ENCODE data around the gene PRELID2.
A peak's percentile ranks its signal among the peaks of the same experiment; 100 is the strongest.
"Not testable (repeated sequence)": the region's sequence is repeated elsewhere in the genome, so short reads cannot be mapped to it uniquely, and the experiment has no call there.

The PRELID2 gene

DNA sequence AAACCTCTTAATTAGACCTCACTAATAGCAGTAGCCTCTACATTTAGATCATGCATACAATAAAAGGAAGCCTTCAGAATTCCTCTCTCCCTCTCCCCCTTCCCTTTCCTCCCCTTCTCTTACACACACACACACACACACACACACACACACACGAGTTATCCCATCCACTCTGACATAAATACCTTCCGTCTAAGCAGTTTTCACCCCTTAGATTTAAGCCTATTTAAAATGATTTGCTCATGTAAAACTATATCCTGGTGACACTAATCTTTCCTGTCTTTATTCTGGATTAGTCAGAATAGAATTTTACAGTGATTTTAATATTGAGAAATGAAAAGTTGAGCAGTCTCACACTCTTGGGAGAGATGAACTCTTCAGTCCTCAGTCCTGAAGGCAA lies 35.0 kb downstream of the PRELID2 start:
- H3K4me3 ChIP-seq (ENCODE audit: low read depth, low read length) = no peak overlapping the region
- TF ChIP-seq, protein P1, sequence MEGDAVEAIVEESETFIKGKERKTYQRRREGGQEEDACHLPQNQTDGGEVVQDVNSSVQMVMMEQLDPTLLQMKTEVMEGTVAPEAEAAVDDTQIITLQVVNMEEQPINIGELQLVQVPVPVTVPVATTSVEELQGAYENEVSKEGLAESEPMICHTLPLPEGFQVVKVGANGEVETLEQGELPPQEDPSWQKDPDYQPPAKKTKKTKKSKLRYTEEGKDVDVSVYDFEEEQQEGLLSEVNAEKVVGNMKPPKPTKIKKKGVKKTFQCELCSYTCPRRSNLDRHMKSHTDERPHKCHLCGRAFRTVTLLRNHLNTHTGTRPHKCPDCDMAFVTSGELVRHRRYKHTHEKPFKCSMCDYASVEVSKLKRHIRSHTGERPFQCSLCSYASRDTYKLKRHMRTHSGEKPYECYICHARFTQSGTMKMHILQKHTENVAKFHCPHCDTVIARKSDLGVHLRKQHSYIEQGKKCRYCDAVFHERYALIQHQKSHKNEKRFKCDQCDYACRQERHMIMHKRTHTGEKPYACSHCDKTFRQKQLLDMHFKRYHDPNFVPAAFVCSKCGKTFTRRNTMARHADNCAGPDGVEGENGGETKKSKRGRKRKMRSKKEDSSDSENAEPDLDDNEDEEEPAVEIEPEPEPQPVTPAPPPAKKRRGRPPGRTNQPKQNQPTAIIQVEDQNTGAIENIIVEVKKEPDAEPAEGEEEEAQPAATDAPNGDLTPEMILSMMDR (IDR thresholded peaks at IDR 0.05; ENCODE audit: control insufficient read depth, extremely low read depth, insufficient read depth) = no peak
- no peak for DNase-seq (ENCODE audit: low read depth)

DNA sequence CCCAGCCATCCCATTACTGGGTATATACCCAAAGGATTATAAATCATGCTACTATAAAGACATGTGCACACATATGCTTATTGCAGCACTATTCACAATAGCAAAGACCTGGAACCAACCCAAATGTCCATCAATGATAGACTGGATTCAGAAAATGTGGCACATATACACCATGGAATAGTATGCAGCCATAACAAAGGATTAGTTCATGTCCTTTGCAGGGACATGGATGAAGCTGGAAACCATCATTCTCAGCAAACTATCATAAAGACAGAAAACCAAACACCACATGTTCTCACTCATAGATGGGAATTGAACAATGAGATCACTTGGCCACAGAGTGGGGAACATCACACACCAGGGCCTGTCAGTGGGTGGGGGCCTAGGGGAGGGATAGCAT lies 36.6 kb downstream of the PRELID2 start:
- not testable (repeated sequence) for DNase-seq (ENCODE audit: low read depth); H3K4me3 ChIP-seq (ENCODE audit: low read depth, low read length)

DNA sequence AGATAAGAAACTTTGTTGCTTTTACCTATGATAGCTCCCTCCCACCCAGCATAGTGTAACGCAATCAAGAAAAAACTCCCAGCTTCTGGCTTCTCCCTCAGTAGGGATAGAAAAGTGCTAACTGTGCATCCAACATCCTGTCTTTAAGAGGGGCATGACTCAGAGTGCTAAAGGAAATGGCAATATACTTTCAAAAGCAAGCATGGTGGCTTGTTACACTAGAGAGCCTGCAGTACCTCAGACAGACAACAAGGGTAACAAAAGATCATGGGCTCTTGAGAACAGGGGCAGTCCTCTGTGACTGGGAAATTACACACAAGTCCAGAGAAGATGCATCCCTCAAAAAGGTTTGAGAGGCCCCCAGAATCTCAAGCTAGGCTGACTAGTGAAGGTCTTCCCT lies 37.8 kb downstream of the PRELID2 start:
- DNase-seq (ENCODE audit: low read depth) = no peak
- no peak overlapping the region for H3K4me3 ChIP-seq (ENCODE audit: low read depth, low read length)
- TF ChIP-seq, protein P1 (IDR thresholded peaks at IDR 0.05; ENCODE audit: control insufficient read depth, extremely low read depth, insufficient read depth) = no peak

DNA sequence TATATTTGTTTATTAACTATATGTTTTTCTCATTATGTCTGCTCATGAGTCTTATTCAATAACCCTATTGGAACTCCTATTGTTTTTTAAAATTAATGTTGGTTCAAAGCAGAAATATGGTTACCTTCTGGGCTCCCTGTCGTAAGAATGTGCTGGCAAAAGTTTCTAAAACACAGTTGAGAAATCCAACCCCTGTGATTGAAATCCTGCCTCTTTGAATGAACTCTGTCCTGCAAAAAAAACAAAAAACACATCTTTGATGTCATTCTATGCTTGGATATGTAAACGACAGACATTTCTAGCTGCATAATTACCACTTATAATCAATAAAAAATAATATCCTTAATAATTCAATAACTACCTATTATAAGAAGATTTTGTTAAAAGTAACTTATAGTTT lies 38.8 kb downstream of the PRELID2 start:
- TF ChIP-seq, protein P1 (IDR thresholded peaks at IDR 0.05; ENCODE audit: control insufficient read depth, extremely low read depth, insufficient read depth) = no peak
- no peak overlapping the region for H3K4me3 ChIP-seq (ENCODE audit: low read depth, low read length)
- DNase-seq (ENCODE audit: low read depth) = no peak

DNA sequence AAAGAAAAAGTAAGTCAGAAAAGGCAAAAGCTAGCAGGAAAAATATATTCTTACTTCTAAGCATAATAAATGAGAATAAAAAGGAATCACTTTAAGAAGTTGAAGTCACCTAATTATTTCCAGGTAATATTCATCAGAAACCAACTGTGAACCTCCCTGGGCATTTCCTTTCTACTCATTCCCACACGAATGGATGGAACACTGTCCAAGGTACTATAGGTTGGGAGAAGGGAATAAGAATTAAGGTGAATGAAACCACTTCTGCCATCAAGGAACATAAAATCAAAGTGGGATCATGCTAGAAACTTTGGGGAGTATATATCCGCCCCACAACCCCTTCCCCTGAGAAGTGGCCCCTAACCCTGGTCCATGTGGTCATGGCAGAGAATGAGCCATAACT lies 41.6 kb downstream of the PRELID2 start:
- DNase-seq (ENCODE audit: low read depth) = no peak
- H3K4me3 ChIP-seq (ENCODE audit: low read depth, low read length) = no peak overlapping the region
- TF ChIP-seq, protein P1 (IDR thresholded peaks at IDR 0.05; ENCODE audit: control insufficient read depth, extremely low read depth, insufficient read depth) = no peak

DNA sequence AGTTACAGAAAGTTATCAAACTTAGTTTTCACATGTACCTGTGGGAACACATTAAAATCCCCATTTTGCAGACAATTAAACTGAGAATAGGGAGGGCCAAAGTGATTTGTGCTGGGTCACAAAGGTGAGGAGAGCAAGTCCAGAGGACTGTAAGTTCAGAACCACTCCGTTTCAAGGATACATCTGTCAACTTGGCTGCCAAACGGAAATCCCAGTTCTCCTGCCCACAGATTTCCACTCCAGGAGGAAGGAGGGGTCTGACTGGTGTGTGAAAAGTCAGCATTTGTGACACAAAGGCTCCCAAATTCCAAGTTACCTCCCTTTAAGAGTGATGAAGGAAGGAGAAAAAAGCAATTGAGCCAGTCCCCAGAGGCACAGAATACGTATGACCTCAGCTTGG lies 42.3 kb downstream of the PRELID2 start:
- DNase-seq (ENCODE audit: low read depth) = no peak
- TF ChIP-seq, protein P1 (IDR thresholded peaks at IDR 0.05; ENCODE audit: control insufficient read depth, extremely low read depth, insufficient read depth) = no peak
- no peak overlapping the region for H3K4me3 ChIP-seq (ENCODE audit: low read depth, low read length)

DNA sequence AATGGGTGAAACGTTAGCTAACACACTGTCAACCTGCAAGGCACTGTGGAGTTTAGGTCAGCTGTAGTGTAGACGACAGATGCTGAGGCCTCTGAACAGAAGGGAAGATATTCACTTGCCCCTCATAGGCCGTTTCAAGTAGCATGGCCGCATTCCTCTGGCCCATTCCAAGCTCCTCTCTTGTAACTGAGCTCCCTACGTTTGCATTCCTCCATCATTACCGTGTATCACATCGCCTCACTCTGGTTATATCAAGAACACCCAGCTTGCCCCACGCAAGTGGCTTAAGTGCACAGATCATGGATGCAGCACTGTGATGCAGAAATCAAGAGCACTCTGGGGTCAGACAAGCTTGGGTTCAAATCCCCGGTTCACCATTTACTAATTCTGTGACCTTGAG lies 43.3 kb downstream of the PRELID2 start:
- H3K4me3 ChIP-seq (ENCODE audit: low read depth, low read length) = no peak overlapping the region
- TF ChIP-seq, protein P1 (IDR thresholded peaks at IDR 0.05; ENCODE audit: control insufficient read depth, extremely low read depth, insufficient read depth) = no peak
- DNase-seq (ENCODE audit: low read depth) = no peak

DNA sequence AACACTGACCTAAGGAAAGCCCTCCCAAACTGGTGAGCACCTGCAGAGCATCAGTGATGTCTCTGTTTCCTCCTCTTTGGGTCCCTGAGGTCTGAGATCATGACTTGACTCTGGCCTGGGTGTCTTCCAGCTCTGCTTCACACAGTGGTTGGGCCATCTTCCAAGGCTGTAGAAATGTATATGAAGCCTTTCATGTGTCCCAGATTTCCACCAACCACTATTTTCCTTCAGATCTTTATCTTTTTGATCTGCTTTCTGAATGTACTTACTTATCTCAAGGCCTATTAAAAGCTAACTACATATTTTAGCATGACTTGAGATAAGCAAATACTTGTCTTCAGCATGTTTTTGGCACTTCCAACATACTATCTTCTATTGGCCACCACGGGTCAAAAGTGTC lies 47.1 kb downstream of the PRELID2 start:
- H3K4me3 ChIP-seq (ENCODE audit: low read depth, low read length) = no peak overlapping the region
- peak; percentile 17 for DNase-seq (ENCODE audit: low read depth)
- TF ChIP-seq, protein P1 (IDR thresholded peaks at IDR 0.05; ENCODE audit: control insufficient read depth, extremely low read depth, insufficient read depth) = no peak

Data from LNCaP clone FGC (cell line).